ENCODE measurements around the gene TRMT61B. TPM values are rescaled to one million over a fixed set of nuclear protein-coding genes. Genes with fewer than 3 reads are reported as not detected.

The TRMT61B gene
- total and polyA plus RNA-seq, 4 donors = 9.6 to 30.7 (median 15.8) TPM

DNA sequence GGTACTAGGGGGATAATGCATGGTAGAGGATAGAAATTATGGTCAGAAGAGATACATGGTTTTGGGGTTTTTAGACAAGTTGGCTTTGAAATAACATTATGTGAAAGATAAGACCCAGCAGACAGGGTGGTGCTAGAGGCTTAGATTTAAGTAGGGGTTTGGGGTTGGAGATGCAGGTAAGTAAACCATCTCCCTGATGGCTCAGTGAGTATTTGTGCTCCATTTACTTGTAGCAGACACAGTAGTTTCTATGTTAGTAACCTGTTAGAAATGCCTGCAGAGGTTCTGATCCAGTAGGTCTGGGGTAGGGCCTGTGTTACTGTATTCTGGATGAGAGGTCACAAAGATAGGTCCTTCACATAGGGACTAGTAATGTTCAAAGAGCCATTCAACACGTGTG lies 38.1 kb upstream of the TRMT61B start:
- Histone ChIP-seq H3K36me3 (ENCODE audit: control insufficient read depth in 4 of 4, insufficient read depth in 4 of 4, low read length in 4 of 4) (peaks cover 8 to 48% (median 23%) of the 10 kb centered on the region in 4 donors), H3K4me3 (no peak overlapping the region), H3K4me1 (ENCODE audit: control insufficient read depth in 5 of 5, insufficient read depth in 5 of 5, low read length in 5 of 5) (no peaks in the 10 kb centered on the region), H3K9ac (ENCODE audit: insufficient read depth in 1 of 2, low read length in 2 of 2) (no peak overlapping the region), H3K9me3 (ENCODE audit: control insufficient read depth in 4 of 4, insufficient read depth in 3 of 4, low read length in 3 of 4) (no peaks in the 10 kb centered on the region), H3K27me3 (ENCODE audit: control insufficient read depth in 3 of 3, insufficient read depth in 3 of 3, low read length in 2 of 3) (no peaks in the 10 kb centered on the region), H3K27ac (ENCODE audit: low read depth in 1 of 2, low read length in 1 of 2) (no peak overlapping the region)
- DNase-seq (no peak), ATAC-seq (ENCODE audit: insufficient read depth, low FRiP score) (no peak)
- WGBS, 2 donors = 0 to 59% methylated on average over 1 of the region's 1 CpG
- TF ChIP-seq, protein P1, sequence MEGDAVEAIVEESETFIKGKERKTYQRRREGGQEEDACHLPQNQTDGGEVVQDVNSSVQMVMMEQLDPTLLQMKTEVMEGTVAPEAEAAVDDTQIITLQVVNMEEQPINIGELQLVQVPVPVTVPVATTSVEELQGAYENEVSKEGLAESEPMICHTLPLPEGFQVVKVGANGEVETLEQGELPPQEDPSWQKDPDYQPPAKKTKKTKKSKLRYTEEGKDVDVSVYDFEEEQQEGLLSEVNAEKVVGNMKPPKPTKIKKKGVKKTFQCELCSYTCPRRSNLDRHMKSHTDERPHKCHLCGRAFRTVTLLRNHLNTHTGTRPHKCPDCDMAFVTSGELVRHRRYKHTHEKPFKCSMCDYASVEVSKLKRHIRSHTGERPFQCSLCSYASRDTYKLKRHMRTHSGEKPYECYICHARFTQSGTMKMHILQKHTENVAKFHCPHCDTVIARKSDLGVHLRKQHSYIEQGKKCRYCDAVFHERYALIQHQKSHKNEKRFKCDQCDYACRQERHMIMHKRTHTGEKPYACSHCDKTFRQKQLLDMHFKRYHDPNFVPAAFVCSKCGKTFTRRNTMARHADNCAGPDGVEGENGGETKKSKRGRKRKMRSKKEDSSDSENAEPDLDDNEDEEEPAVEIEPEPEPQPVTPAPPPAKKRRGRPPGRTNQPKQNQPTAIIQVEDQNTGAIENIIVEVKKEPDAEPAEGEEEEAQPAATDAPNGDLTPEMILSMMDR (IDR thresholded peaks at IDR 0.05; ENCODE audit: control extremely low read depth, extremely low read depth) = no peak

- TF ChIP-seq, protein P1 (IDR thresholded peaks at IDR 0.05; ENCODE audit: control extremely low read depth, extremely low read depth) = no peak
- no peaks in the 10 kb centered on the region for H3K4me1 ChIP-seq (ENCODE audit: control insufficient read depth in 5 of 5, insufficient read depth in 5 of 5, low read length in 5 of 5)
- WGBS, 2 donors = 93 to 100% methylated on average over 2 of the region's 2 CpGs
- no peak for ATAC-seq (ENCODE audit: insufficient read depth, low FRiP score)
- H3K27me3 ChIP-seq (ENCODE audit: control insufficient read depth in 3 of 3, insufficient read depth in 3 of 3, low read length in 2 of 3) = no peaks in the 10 kb centered on the region
- DNase-seq = no peak
- H3K9me3 ChIP-seq (ENCODE audit: control insufficient read depth in 4 of 4, insufficient read depth in 3 of 4, low read length in 3 of 4) = no peaks in the 10 kb centered on the region
- peaks cover 11 to 38% (median 25%) of the 10 kb centered on the region in 4 donors for H3K36me3 ChIP-seq (ENCODE audit: control insufficient read depth in 4 of 4, insufficient read depth in 4 of 4, low read length in 4 of 4)
- no peak overlapping the region for H3K27ac ChIP-seq (ENCODE audit: low read depth in 1 of 2, low read length in 1 of 2)
- H3K4me3 ChIP-seq = no peak overlapping the region
- no peak overlapping the region for H3K9ac ChIP-seq (ENCODE audit: insufficient read depth in 1 of 2, low read length in 2 of 2)
Observed at GRCh38 chr2:28906821-28907220, 36.7 kb upstream of the TRMT61B start.

GRCh38 chr2:28906376-28906775 lies 36.3 kb upstream of the TRMT61B start:
- no peak overlapping the region for H3K27ac ChIP-seq (ENCODE audit: low read depth in 1 of 2, low read length in 1 of 2)
- ATAC-seq (ENCODE audit: insufficient read depth, low FRiP score) = no peak
- WGBS, 2 donors = 93 to 95% methylated on average over 4 of the region's 4 CpGs
- H3K9ac ChIP-seq (ENCODE audit: insufficient read depth in 1 of 2, low read length in 2 of 2) = no peak overlapping the region
- no peaks in the 10 kb centered on the region for H3K27me3 ChIP-seq (ENCODE audit: control insufficient read depth in 3 of 3, insufficient read depth in 3 of 3, low read length in 2 of 3)
- H3K36me3 ChIP-seq (ENCODE audit: control insufficient read depth in 4 of 4, insufficient read depth in 4 of 4, low read length in 4 of 4) = peaks cover 11 to 40% (median 24%) of the 10 kb centered on the region in 4 donors
- no peak overlapping the region for H3K4me3 ChIP-seq
- no peaks in the 10 kb centered on the region for H3K4me1 ChIP-seq (ENCODE audit: control insufficient read depth in 5 of 5, insufficient read depth in 5 of 5, low read length in 5 of 5)
- H3K9me3 ChIP-seq (ENCODE audit: control insufficient read depth in 4 of 4, insufficient read depth in 3 of 4, low read length in 3 of 4) = no peaks in the 10 kb centered on the region
- TF ChIP-seq, protein P1 (IDR thresholded peaks at IDR 0.05; ENCODE audit: control extremely low read depth, extremely low read depth) = no peak
- DNase-seq = no peak

GRCh38 chr2:28905533-28905932 lies 35.4 kb upstream of the TRMT61B start:
- DNase-seq = no peak
- H3K4me3 ChIP-seq = no peak overlapping the region
- H3K36me3 ChIP-seq (ENCODE audit: control insufficient read depth in 4 of 4, insufficient read depth in 4 of 4, low read length in 4 of 4) = peaks cover 11 to 40% (median 24%) of the 10 kb centered on the region in 4 donors
- ATAC-seq (ENCODE audit: insufficient read depth, low FRiP score) = no peak
- 93 to 98% methylated on average over 3 of the region's 3 CpGs for WGBS, 2 donors
- peaks cover 0 to 2% (median 0%) of the 10 kb centered on the region in 5 donors for H3K4me1 ChIP-seq (ENCODE audit: control insufficient read depth in 5 of 5, insufficient read depth in 5 of 5, low read length in 5 of 5)
- no peak overlapping the region for H3K27ac ChIP-seq (ENCODE audit: low read depth in 1 of 2, low read length in 1 of 2)
- no peaks in the 10 kb centered on the region for H3K27me3 ChIP-seq (ENCODE audit: control insufficient read depth in 3 of 3, insufficient read depth in 3 of 3, low read length in 2 of 3)
- TF ChIP-seq, protein P1 (IDR thresholded peaks at IDR 0.05; ENCODE audit: control extremely low read depth, extremely low read depth) = no peak
- H3K9ac ChIP-seq (ENCODE audit: insufficient read depth in 1 of 2, low read length in 2 of 2) = no peak overlapping the region
- no peaks in the 10 kb centered on the region for H3K9me3 ChIP-seq (ENCODE audit: control insufficient read depth in 4 of 4, insufficient read depth in 3 of 4, low read length in 3 of 4)

Data from lung (tissue), 12 donors.